ENCODE data around the gene ALDOA.

ALDOA gene

DNA sequence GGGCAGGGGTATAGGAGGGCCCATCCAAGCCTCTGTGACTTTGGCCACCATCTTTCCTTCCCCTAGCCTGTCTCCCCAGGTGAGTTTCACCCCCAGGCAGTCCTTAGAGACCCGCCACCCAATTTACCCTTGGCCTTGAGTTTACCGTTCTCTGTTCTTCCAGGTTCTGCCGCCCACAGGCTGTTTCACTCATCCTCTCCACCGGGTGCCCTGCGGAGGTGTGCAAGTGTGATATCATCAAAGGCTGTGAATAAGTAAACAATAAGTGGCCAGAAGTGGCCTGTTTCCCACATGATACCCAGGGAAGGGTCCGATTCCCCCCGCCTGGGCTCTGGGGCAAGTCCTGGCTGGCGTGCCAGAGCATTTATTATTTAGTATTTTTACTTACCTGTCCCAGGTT lies 19.4 kb upstream of the ALDOA start:
- no peaks in the 10 kb centered on the region for H3K27me3 ChIP-seq (ENCODE audit: insufficient read depth, low read depth)
- no peak overlapping the region for H3K9ac ChIP-seq
- no peaks in the 10 kb centered on the region for H3K36me3 ChIP-seq (ENCODE audit: insufficient read depth)
- H3K4me3 ChIP-seq (IDR thresholded peaks at IDR 0.05; ENCODE audit: insufficient read depth, low read depth, low read length) = no peak overlapping the region
- no peaks in the 10 kb centered on the region for H4K20me1 ChIP-seq (ENCODE audit: insufficient read depth)
- no peak overlapping the region for H2AFZ ChIP-seq (ENCODE audit: low read depth)
- H3K4me1 ChIP-seq (ENCODE audit: low read depth, poor library complexity, severe bottlenecking) = no peaks in the 10 kb centered on the region
- H3K79me2 ChIP-seq (ENCODE audit: insufficient read depth, low read depth) = no peaks in the 10 kb centered on the region
- no peak for TF ChIP-seq CTCF (conservative IDR thresholded peaks at IDR 0.05; ENCODE audit: low read depth, low read length)
- H3K4me2 ChIP-seq = no peak overlapping the region
- H3K27ac ChIP-seq = no peak overlapping the region

- H3K4me1 ChIP-seq (ENCODE audit: low read depth, poor library complexity, severe bottlenecking) = no peaks in the 10 kb centered on the region
- H3K9ac ChIP-seq = no peak overlapping the region
- no peak overlapping the region for H3K27ac ChIP-seq
- H3K27me3 ChIP-seq (ENCODE audit: insufficient read depth, low read depth) = no peaks in the 10 kb centered on the region
- H3K4me3 ChIP-seq (IDR thresholded peaks at IDR 0.05; ENCODE audit: insufficient read depth, low read depth, low read length) = no peak overlapping the region
- H3K36me3 ChIP-seq (ENCODE audit: insufficient read depth) = no peaks in the 10 kb centered on the region
- no peak overlapping the region for H3K4me2 ChIP-seq
- H4K20me1 ChIP-seq (ENCODE audit: insufficient read depth) = no peaks in the 10 kb centered on the region
- H2AFZ ChIP-seq (ENCODE audit: low read depth) = no peak overlapping the region
- no peak for TF ChIP-seq CTCF (conservative IDR thresholded peaks at IDR 0.05; ENCODE audit: low read depth, low read length)
- no peaks in the 10 kb centered on the region for H3K79me2 ChIP-seq (ENCODE audit: insufficient read depth, low read depth)
These were observed 19.0 kb upstream of the ALDOA start for GRCh38 chr16:30046588-30046987.

DNA sequence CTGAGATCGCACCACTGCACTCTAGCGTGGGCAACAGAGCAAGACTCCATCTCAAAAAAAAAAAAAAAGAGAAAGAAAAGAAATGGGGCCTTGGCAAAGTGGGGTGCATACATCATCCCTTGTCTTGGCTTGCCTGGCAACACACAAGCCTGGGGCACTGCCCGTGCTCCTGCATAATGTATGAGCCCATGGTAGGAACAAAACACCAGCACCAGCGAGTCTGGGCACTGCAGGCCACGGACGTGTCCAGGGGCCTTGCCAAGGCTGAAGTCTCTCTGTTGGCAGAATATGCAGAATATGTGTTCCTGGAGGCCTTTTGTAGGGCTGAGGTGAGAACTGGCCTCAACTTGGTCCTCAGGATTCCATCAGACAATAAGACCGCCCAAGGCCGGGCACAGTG lies 15.7 kb upstream of the ALDOA start:
- Histone ChIP-seq H3K27me3 (ENCODE audit: insufficient read depth, low read depth) (no peaks in the 10 kb centered on the region), H3K4me1 (ENCODE audit: low read depth, poor library complexity, severe bottlenecking) (peaks cover 8% of the 10 kb centered on the region), H3K4me2 (no peak overlapping the region), H4K20me1 (ENCODE audit: insufficient read depth) (no peaks in the 10 kb centered on the region), H3K4me3 (IDR thresholded peaks at IDR 0.05; ENCODE audit: insufficient read depth, low read depth, low read length) (no peak overlapping the region), H3K9ac (no peak overlapping the region), H3K36me3 (ENCODE audit: insufficient read depth) (no peaks in the 10 kb centered on the region), H3K79me2 (ENCODE audit: insufficient read depth, low read depth) (no peaks in the 10 kb centered on the region), H3K27ac (no peak overlapping the region), H2AFZ (ENCODE audit: low read depth) (no peak overlapping the region)
- no peak for TF ChIP-seq CTCF (conservative IDR thresholded peaks at IDR 0.05; ENCODE audit: low read depth, low read length)

- H3K79me2 ChIP-seq (ENCODE audit: insufficient read depth, low read depth) = no peaks in the 10 kb centered on the region
- H2AFZ ChIP-seq (ENCODE audit: low read depth) = no peak overlapping the region
- H3K4me1 ChIP-seq (ENCODE audit: low read depth, poor library complexity, severe bottlenecking) = peaks cover 8% of the 10 kb centered on the region
- no peak overlapping the region for H3K4me2 ChIP-seq
- no peaks in the 10 kb centered on the region for H3K36me3 ChIP-seq (ENCODE audit: insufficient read depth)
- no peaks in the 10 kb centered on the region for H4K20me1 ChIP-seq (ENCODE audit: insufficient read depth)
- no peaks in the 10 kb centered on the region for H3K27me3 ChIP-seq (ENCODE audit: insufficient read depth, low read depth)
- H3K4me3 ChIP-seq (IDR thresholded peaks at IDR 0.05; ENCODE audit: insufficient read depth, low read depth, low read length) = no peak overlapping the region
- H3K27ac ChIP-seq = no peak overlapping the region
- H3K9ac ChIP-seq = no peak overlapping the region
- no peak for TF ChIP-seq CTCF (conservative IDR thresholded peaks at IDR 0.05; ENCODE audit: low read depth, low read length)
These were observed 14.0 kb upstream of the ALDOA start for GRCh38 chr16:30051518-30051917.
